Measurements from ENCODE around the gene PARD3.

Gene PARD3

GRCh38 chr10:34181553-34182300 is 633.4 kb downstream of the PARD3 start:
- DNase-seq (ENCODE audit: low spot score): no peak

GRCh38 chr10:34180749-34181148 is 634.3 kb downstream of the PARD3 start:
- no peak for DNase-seq (ENCODE audit: low spot score)

- DNase-seq (ENCODE audit: low spot score): no peak
These were observed 635.8 kb downstream of the PARD3 start for GRCh38 chr10:34179280-34179679.

GRCh38 chr10:34178756-34179155 is 636.3 kb downstream of the PARD3 start:
- no peak for DNase-seq (ENCODE audit: low spot score)

GRCh38 chr10:34178196-34178595 is 636.9 kb downstream of the PARD3 start:
- no peak for DNase-seq (ENCODE audit: low spot score)

DNA sequence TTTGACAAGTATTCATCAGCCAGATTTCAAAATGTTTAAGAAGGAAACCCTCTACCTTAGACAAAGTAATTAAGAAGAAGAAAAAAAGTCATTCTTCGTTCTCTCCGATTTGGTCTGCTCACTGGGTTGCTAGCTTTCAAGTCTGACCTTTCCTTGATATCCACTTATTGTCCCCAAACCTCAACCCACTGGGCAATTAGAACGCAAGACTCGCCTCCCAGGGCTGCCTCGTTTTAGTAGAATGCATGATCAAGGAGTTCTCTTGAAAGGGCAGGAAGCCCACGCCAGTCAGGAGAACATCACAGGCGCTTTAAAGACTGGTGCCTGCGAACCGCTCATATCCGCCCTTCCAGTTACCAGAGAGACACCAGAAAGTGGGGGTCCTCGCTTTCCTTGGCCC is 637.7 kb downstream of the PARD3 start:
- no peak for DNase-seq (ENCODE audit: low spot score)

DNA sequence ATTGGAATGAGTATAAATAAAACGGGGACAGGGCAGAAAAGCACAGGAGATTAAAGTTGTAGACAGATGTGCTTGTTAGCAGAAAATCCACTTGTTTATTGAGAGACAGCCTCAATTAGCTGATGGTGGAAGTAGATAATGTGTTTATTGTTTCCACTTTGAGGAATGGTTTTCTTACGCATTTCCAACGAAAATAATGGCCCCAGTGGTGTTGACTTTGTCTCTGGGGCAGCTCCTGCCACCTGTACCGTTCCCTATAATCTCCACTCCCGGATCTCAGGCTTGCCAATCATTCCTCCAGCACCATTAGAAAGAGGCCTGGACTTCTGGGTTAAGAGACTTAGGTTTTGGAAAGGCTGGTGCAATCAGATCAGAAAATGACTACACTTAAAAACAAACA is 638.7 kb downstream of the PARD3 start:
- DNase-seq (ENCODE audit: low spot score): no peak

DNA sequence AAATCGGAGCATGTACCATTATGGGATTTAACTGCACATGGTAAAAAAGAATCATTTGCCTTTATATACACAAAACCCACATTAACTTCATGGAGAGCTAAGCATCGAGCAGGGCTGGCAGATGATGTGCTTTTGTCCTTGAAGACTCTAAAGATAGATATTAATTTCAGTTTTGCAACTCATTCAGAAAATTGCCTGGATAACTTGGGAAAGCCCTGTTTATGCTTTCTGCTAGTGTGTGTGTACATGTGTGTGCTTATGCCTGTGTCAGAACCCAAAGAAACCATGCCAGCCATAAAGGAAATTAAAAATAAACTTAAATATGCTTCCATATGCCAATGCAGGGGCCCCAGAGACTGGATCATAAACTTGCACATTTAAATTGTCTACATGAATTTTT is 640.0 kb downstream of the PARD3 start:
- DNase-seq (ENCODE audit: low spot score): no peak

DNA sequence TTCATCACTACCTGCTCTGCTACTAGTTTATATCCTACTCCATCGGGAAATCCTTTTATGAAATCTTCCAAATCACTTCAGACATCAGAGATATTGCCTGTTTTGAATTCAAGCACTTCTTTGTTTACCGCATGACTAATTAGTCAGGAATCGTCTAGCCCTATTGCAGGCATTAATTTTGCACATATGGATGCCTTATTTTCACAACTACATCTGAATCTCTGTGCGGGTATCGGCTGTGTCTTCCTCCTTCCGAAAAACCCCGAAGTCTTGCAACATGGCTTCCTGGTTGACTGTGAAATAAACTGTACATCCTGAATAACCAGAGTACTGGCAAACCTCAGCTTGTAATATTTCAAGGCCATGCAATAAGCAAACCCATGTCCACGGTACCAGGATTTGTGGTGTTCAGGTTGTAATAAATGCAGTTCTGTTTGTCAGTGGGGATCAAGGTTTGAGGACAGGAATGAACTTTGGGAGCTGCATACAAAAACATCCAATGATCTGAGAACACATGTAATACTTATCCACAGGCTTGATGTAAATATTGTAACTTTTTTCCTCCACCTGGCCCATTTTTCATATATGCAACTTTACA is 642.1 kb downstream of the PARD3 start:
- DNase-seq (ENCODE audit: low spot score): no peak

GRCh38 chr10:34171957-34172527 is 643.1 kb downstream of the PARD3 start:
- DNase-seq (ENCODE audit: low spot score): no peak

- DNase-seq (ENCODE audit: low spot score): no peak
These were observed 645.4 kb downstream of the PARD3 start for GRCh38 chr10:34169677-34170076.

DNA sequence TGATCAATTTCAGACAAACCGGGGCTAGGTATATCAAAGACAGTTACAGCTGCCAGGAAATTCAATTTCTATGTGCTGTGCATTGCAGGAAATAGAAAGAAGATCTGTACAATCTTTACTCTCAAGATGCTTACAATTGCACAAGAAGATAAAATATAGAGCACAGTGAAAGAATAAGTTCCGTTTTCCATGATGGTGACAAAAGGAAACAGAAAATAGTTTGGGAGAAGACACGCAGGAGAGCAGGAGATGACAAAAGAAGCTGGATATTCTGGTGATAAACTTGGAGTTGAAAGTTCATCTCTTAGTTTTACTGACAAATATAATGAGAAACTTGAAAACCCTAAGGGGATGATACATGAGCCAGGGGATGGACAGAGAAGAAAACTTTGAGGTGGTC is 646.0 kb downstream of the PARD3 start:
- no peak for DNase-seq (ENCODE audit: low spot score)

DNA sequence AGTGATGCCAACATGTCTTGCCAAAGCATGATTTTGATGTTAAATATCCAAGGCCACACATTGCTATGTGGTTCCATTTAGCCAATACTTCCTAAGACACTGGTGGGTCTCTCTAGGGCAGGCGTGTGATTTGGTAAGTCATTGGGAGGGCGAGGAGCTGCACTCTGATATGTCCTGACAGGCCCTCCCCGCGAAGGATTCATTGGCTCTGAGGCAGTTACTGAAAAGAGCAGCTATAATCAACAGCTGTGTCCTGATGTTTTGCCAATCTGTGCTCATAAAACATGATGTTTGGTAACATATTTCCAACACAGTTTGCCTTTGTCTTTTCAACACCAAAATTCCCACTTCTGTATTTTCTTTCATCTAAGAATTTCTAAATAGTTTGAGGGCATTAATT is 646.7 kb downstream of the PARD3 start:
- no peak for DNase-seq (ENCODE audit: low spot score)

- DNase-seq (ENCODE audit: low spot score): no peak
These were observed 648.3 kb downstream of the PARD3 start for GRCh38 chr10:34166823-34167222.

DNA sequence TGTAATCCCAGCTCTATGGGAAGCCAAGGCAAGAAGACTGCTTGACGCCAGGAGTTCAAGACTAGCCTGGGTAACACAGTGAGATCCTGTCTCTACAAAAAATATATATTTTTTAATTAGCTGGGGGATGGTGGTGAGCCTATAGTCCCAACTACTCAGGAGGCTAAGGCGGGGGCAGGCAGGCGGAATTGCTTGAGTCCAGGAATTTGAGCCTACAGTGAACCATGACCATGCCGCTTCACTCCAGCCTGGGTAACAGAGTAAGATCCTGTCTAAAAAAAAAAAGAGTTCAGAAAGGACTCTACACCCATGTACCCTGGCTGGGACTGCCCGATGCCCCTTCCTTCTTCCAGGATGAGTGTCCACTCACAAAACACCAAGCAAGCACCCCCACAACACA is 648.7 kb downstream of the PARD3 start:
- DNase-seq (ENCODE audit: low spot score): no peak

DNA sequence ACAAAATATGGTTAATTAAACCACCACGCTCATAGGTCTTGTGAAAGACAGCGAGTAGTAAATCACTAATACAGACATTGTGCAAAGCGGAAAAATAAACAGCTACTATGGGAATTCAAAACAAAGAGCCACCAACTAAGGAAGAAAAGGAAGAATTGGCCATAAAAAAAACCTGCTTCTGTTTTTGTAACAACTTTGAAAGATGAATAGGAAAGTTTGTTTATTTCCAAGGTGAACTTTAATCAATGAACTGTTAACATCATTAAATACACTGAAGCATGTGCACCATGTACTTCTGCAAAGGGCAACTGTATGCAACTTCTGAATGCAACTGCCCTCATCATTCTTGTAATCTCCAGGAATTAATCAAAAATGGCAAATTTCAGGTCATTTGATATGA is 651.1 kb downstream of the PARD3 start:
- no peak for DNase-seq (ENCODE audit: low spot score)

GRCh38 chr10:34163075-34163905 is 651.8 kb downstream of the PARD3 start:
- DNase-seq (ENCODE audit: low spot score): no peak

GRCh38 chr10:34161777-34162370 is 653.2 kb downstream of the PARD3 start:
- no peak for DNase-seq (ENCODE audit: low spot score)

DNA sequence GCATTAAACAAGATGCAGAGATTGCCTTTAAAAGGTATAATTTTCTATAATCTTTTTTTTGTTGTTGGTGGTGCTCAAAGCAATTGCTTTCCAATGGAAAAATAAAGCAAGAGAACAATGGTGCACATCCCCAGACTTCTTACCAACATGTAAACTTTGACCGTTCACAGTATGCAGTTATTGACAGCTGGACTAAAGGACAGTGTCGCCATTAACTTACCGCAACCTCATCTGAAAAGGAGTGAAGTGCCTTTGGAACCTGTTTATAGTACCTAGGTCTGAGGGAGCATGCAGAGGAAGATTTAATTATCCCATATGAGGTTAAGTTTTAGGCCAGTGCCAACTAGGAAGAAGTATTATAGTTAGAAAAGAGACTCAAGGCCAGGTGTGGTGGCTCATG is 654.5 kb downstream of the PARD3 start:
- no peak for DNase-seq (ENCODE audit: low spot score)

GRCh38 chr10:34157501-34157900 is 657.6 kb downstream of the PARD3 start:
- no peak for DNase-seq (ENCODE audit: low spot score)

DNA sequence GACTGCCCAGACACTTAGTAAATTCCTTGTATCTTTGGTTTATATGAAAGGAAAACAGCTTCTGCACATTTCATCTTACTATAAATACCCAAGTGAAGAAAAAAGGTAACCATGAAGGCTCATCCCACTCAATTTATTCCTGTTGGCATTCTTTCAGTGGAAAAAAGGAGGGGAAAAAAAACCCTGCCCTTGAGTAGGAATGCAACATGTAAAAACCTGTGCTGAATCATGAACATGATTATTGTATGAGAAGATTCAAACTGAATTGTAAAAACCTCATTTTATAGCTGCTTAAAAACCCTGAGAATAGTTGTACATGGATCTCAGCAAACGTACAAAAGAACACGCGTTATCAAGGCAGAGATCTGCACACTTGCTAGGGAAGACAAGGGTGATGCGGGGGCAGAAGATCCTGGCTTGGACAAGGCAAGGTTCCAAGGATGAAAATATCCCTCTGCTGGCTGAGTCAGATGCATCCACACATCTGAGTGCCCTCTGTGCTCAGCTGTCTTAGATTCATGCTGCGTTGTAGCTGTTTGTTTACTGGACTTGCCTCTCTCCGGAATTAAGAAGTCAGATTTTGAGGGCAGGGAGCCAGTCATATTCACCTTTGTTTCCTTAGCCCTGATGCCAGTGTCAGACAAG is 658.2 kb downstream of the PARD3 start:
- DNase-seq (ENCODE audit: low spot score): no peak

GRCh38 chr10:34155812-34156211 is 659.3 kb downstream of the PARD3 start:
- no peak for DNase-seq (ENCODE audit: low spot score)
